Middle frontal gyrus (tissue), 1 donor: ENCODE results near the gene KRT84.

Source experiments
- DNase-seq: peaks from one replicate; pipeline ENCODE4 v3.0.0-alpha.2; 2015; ENCODE audit warnings: low spot score; ENCODE audit errors: extremely low spot score

Gene KRT84

DNA sequence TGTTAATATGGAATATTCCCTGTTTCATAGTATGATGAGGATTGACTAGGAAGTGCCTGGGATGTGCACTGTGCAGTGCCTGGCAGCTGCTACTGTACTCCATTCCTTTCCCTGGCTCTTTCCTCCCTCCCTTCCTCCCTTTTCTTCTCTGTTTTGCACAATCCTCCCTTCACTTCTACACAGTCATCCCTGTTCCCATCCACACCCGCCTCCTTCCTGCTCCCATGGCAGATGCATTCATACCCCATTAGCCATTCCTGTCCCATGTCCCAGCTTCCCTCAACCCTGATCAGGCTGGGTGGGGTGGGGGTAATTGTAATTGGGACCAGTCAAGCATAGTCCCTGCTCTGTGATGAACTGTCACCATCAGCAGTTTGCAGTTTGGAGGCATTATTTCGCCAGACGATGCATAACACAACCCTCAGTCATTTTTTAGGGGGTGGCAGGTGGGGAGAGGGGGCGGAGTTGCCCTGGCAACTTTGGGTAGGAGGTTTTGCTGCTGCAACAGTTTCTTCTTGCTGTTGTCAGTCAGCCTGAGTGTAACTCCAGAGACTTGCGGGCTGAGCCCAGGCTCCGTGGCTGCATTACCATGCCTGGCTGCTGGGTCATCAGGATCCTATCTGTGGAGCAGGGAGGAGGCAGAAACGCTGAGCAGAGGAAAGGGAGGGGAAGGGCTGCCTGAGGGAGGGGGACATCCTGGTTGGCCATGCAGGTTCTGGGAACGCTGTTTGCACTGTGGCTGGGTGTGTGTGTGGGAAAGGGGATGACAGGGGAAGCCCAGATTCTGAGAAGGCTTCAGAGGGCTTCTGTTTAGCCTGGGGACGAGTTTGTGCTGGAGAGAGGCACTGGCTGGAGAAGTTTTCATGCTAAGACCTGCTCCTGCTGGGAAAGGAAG is 4.1 kb upstream of the KRT84 start:
- peak; percentile 50 for DNase-seq

DNA sequence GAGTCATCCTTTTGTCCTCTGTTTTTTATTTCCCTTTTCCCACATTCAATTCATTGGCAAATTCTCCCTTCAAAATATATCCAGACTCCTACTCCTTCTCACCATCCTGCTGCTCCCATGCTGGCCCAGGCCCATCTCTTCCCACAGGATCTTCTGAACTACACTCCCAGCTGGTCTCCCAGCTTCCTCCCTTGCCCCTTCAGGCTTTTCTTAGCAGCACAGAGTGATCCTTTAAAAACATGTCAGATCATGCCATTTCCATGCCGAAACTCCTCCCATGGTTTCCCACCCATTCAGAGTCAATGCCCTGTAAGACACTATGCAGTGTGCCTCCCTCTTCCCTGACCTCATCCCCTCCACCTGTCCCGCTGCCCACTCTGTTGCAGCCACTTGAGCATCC is 2.4 kb upstream of the KRT84 start:
- no peak for DNase-seq

GRCh38 chr12:52383331-52383730 is 2.1 kb downstream of the KRT84 start:
- DNase-seq: no peak

DNA sequence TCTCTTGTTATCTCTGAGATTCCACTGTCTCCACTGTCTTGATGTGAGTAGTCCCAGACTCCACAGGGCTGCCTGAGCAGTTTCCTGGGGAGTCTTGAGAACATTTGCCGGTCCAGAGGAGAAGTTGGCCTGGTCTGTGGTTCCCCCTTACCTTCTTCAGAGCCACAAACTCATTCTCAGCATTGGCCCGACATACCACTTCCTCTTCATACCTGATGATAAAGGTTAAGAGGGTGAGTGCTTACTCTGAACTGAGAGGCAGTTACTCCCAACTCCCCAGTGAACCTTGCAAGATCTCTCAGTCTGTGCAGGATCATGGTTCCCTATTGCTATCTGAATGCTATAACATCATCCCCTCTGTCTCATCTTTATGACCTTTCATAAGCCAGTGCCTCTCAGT is 2.6 kb downstream of the KRT84 start:
- DNase-seq: no peak

DNA sequence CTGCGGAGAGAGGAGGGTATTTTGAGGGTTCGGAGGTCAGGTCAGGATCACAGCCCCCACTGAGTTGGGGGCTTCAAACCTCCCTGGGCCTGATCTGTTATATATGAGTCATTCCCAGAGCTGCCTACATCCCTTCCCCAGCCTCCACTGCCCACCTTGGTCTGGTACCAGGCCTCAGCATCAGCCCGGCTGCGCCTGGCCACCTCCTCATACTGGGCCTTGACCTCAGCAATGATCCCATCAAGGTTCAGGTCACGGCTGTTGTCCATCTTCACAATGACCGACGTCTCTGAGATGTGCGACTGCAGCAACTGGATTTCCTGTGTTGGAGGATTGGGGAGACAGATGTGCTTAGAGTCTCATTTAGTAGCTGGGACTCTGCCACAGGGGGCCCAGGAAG is 4.2 kb downstream of the KRT84 start:
- DNase-seq: no peak

DNA sequence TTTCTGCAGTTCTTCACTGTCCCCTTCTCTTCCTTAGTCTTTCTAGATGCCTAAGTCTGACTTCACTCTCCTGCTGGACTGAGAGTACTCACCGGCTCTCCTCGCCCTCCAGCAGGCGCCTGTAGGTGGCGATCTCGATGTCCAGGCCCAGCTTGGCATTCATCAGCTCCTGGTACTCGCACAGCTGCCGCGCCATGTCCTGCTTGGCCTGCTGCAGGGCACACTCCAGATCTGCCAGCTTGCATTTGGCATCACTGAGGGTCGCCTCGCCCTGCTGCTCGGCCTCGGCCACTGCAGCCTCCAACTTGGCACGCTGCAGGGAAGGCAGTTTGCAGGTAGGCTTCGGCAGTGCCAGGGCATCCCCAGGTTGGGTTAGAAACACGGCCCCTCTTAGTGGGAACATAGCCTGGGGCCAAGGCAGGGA is 5.2 kb downstream of the KRT84 start:
- DNase-seq: no peak

DNA sequence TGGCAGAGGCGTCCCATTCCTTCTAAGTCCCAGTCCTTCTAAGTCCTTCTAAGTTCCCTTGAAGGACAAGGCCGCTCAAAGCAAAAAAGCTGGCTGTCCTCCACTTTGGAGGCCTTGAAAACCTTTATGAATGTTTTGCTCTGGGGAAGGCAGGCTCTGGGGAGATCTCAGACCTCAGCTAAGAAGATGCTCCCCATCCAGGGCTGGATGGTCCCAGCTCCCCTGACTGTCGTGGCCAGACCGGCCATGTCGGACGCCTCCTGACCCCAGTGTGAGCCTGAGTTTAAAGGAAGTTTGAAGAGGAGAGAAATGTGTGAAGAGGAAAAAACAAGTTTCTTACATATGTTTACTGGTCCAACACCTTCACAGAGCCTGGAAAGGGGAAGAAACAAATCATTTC is 5.9 kb downstream of the KRT84 start:
- no peak for DNase-seq

DNA sequence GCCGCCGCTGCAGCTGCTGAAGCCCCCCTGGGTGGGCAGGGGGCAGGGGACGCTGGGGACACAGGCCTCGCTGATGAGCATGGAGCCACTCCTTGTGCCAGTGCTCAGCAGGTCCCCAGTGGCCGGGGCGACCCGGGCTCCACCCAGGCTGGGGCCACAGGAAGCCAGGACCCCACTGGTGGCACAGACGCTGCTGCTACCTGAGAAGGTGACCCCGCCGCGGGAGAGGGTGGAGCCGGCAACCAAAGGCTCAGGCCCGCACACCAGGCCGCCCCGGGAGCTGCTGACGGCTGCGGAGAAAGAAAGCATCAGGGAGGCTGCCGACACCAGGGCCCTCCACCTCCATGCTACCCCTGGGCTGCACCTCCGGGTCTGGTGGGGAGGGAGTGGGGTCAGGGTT is 7.4 kb downstream of the KRT84 start:
- DNase-seq: no peak

- DNase-seq: no peak
These were observed 8.2 kb downstream of the KRT84 start for GRCh38 chr12:52377266-52377665.

DNA sequence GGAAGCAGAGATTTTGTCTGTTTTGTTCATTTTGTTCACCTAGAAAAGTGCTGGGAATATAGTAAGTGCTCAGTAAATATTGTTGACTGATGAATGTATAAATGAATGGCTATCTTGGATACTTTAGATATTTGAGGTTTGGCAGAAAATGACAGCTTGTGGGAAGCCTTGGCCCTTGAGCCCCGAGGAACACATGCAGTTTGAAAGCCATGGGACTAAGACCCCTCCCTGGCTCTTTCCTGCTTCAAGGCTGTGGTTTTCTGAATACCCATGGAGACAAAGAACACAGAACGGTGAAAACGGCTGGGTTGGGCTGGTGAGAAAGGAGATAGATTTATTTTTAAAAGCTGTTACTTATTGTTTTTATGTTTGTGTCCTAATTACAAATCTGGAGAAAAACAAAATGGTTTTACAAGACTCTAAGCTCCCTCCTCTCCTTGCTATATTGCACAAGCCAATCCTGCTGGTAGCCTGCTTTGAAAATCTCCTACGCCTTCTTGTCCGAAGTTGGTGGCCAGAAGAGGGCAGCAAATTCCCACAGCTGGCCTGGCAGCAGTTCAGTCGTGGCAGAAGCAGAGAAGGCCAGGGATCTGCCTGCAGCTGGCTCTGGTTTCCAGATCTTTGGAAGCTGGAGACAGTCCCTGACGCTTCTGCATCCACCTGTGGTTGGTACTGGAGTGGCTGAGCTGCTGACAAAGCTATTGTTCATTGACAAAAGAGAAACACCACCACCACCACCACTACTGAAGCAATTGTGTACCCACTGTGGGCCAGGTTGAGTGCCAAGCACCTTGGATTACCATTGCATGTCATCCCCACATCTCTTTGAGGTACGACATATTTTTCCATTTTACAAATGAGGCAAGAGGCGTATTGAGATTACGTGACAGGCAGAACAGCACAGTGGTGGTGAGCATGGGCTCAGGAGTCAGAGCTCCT is 13.0 kb downstream of the KRT84 start:
- peak; percentile 62 for DNase-seq

DNA sequence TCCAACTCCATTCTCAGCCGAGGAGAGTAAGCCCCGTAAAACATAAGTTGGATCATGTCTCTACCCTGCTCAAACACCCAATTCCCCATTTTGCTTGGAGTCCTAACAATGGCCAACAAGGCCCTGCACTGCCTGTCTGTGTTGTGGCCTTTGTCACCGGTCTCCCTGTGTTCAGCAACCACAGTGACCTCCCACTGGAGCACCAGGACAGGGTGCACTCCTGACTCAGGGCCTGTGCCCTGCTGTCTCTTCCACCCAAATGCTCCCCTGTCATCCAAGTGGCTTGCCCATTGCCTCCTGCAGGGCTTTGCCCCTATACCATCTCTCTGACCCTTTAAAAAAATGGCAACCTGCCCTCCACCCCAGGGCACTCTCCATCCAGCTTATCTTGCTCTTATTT is 13.7 kb downstream of the KRT84 start:
- no peak for DNase-seq

- DNase-seq: no peak
These were observed 14.4 kb downstream of the KRT84 start for GRCh38 chr12:52370926-52371608.

GRCh38 chr12:52369809-52370208 is 15.6 kb downstream of the KRT84 start:
- DNase-seq: no peak

DNA sequence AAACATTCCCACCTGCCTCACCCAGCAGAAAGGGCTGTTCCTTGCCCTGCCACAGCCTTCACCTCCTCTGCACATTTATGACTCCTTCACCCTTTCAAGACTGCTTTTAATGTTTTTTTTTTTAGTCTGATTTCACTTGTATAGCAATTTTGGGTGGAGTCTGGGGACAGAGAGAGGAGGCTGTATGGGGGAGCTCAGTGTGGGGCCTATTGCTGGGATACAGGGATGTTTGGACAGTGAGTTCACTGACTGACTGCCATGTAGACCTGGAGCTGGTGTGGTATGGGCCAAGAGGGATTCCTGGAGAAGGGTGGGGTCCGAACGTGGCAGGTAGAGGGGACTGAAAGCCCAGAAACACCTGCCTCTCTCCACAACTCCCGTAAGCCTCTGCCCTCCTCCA is 16.2 kb downstream of the KRT84 start:
- DNase-seq: no peak

- DNase-seq: no peak
These were observed 16.9 kb downstream of the KRT84 start for GRCh38 chr12:52368508-52368907.

DNA sequence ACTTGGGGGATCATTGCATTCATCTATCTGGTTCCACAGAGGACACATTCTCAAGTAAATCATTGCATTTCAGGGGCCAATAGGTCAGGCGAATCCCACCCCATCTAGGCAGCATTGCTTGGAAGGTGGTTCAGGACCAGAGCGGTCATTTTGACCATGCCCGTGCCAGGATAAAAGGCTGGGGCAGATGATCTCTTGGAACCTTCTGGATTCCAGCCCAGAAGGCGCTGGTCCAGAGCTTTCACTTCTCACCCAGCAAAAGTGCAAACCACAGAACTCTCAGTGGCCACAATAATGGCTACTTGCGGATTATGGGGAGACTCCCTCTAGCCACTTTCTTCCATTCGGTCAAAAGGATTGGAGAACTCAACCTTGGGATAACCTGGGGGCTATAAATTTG is 17.6 kb downstream of the KRT84 start:
- DNase-seq: no peak

GRCh38 chr12:52366738-52367485 is 18.5 kb downstream of the KRT84 start, which contains the start of gene KRT85:
KRT85 (minus strand) TSS chr12:52367481; CDS start chr12:52367405, 76 bp downstream.
- DNase-seq: no peak

GRCh38 chr12:52364901-52365489 is 20.5 kb downstream of the KRT84 start:
- DNase-seq: no peak

DNA sequence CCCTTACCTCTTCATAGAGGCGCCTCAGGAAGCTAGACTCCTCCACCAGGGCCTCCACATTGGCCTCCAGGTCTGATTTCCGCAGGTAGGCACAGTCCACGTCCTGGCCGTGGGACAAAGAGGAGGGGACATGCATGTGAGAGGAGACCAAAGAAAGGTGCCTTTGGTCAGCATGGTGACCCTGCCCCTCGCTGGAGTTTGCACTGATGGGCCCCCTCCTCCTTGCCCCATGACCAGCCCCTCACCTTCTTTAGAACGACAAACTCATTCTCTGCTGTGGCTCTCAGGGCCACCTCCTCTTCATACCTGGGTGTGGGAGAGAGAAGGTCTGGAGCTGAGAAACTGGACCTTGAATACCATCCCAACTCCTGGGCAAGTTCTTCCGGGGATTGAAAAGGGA is 21.4 kb downstream of the KRT84 start:
- no peak for DNase-seq

- DNase-seq: no peak
These were observed 22.3 kb downstream of the KRT84 start for GRCh38 chr12:52363111-52363679.
